Hematopoietic multipotent progenitor cell (in vitro differentiated cells): ENCODE data around the gene UPK3B. TPM values are rescaled to one million over a fixed set of nuclear protein-coding genes. Genes with fewer than 3 reads are reported as not detected.
"Not testable (repeated sequence)": the region's sequence is repeated elsewhere in the genome, so short reads cannot be mapped to it uniquely, and the experiment has no call there.

Experiments used
- DNase-seq, 3 donors: peaks; one replicate each; pipeline ENCODE4 v3.0.0-alpha.2; 2011 to 2015; ENCODE audit warnings: low read depth in 2 of 3, low spot score in 2 of 3
- total RNA-seq: library from RNA; depleted of rRNA; stranded (reverse); fragments of >200 nt; gene quantifications from one replicate; pipeline ENCODE4 v1.2.3, GENCODE V29; 2012

Gene UPK3B
- total RNA-seq = 1.1 TPM

DNA sequence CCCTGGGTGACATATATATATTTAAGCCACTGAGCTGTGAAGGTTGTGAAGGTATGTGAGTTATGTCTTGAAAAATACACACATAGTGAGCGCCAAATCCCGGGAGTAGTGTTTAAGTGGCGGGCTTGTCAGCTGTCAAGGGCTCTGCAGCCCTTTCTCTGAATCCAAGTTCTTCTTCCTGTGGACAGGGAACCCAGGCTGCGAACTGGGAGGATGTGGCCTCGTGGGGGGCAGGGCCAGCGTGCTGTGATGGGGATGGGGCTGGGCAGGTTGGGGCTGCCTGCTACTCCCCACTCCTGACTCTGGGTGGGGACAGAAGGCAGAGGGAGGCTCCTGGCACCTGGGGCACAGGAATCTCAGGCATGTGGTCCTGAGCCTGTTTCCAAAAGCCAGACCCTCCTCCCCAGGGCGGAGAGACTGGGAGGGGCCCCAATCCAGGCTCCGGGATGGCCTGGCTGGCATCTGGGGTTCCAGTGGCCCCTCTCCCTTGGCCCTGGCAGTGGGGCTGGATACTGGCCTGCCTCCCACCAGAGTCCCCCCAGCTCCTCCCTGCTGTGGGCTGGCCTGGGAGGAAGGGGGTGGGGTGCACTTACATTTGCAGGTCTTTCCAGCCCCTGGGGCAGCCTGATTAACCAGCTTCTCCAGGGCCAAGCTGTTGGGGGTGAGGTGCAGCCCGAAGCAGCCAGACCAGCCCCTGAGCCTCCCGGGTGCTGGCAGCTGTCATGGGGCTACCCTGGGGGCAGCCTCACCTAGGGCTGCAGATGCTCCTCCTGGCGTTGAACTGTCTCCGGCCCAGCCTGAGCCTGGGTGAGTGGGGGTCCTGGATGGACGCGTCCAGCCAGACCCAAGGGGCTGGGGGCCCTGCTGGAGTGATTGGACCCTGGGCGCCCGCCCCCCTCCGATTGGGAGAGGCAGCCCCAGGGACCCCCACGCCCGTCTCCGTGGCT is at the start of gene UPK3B:
UPK3B (plus strand) TSS at position 622 of the 947 bp plus-strand sequence; CDS start at position 723, 101 bp downstream.
- DNase-seq = no peak

DNA sequence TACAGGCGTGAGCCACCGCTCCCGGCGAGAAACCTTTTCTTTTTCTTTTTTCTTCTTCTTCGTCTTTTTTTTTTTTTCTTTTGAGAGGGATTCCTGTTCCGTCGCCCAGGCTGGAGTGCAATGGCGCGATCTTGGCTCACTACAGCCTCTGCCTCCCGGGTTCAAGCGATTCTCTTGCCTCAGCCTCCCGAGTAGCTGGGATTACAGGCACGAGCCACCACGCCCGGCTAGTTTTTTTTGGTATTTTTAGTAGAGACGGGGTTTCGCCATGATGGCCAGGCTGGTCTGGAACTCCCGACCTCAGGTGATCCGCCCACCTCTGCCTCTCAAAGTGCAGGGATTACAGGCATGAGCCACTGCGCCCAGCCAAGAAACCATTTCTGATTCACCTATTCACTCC is 49.6 kb upstream of the UPK3B start:
- not testable (repeated sequence) for DNase-seq

DNA sequence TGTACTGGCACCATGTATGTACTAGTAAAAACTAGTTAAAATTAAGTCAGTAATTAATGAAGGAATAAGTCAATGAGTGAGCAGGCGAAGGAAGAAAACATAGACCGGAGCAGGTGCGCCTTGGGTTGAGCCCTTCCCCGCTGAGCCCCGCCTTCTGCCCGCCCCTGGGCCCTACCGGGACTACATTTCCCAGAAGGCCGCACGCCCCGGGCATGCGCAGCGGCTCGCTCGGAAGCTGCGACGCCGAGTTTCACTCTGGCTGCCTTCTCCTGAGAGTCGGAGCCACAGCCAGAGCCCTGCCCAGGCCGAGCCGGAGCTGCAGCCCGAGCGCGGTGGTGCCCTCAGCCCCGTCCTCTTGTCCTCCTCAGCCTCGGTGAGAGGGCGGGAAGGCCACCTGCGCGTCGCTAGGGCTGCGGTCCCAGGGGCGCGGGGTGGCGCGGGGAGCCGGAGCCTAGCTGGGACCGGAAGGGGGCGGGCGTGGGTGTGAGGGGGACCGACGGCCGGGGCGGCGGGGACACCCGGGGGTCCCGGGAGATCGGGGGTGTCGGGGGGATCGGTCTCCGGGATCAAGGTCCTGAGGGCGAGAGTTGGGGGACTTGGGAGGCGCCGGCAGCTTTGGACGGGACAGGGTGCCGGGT is 48.8 kb upstream of the UPK3B start, which contains the start of gene DTX2:
DTX2 (plus strand) TSS at position 246 of the 638 bp plus-strand sequence. CDS start 18,801 bp downstream, outside the sequence.
- not testable (repeated sequence) for DNase-seq

DNA sequence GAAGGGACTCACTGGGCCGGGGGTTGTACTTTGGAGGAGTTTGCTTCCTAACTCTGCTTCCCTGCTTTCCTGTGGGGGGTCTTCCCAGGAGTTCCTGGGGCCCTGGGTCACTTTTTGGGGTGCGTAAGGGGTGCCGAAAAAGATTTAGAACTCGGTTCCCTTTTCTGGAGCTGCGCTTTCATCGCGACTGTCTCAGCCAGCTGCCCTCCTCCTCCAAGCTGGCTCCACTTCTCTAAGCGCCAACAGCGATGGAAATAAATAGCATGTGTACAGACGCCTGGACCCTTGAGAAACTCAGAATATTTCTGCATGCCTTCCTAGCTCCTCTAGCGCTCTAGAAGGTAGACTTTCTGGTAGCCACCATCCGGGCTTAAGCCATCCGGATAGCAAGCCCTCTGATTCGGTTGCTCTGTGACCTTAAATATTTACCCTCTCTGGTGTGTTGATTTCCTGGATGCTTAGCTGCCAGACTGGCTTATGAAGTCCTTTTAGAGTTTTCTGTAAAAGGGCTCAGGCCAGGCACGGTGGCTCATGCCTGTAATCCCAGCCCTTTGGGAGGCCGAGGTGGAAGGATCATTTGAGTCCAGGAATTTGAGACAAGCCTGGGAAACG is 48.0 kb upstream of the UPK3B start:
- DNase-seq = not testable (repeated sequence)

DNA sequence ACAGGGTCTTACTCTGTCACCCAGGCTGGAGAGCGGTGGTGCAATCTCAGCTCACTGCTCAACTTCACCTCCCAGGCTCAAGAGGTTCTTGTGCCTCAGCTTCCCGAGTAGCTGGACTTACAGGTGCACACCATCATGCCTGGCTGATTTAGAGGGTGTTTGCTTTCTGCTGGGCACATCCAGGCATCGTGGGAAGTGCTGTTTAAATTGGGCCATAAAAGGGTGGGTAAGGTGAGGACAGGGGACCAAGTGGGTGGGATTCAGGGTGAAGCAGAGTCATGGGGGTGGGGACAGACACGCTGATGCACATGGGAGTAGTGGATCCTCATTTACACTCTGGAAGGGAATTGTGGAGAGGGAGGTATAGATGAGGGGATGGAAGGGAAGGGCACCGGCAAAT is 45.4 kb upstream of the UPK3B start:
- not testable (repeated sequence) for DNase-seq

DNA sequence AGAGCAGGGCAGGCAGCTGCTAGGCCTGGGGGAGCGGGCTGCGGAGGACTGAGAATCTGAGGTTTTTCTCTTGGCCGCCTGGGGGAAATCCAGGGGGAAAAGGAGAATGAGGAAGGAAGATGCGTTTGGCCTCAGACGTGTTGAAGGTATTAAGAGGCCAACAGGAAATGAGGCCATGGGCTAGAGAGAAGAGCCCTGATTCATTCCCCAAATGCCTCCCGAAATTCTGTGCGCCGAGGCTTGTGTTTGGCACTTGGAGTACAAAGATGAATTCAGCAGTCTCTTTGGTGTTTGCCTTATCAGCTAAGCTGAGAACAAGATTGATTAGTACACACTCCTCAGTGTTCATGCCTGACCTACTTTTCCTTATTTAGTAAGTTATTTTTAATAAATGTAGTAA is 44.4 kb upstream of the UPK3B start:
- not testable (repeated sequence) for DNase-seq

DNA sequence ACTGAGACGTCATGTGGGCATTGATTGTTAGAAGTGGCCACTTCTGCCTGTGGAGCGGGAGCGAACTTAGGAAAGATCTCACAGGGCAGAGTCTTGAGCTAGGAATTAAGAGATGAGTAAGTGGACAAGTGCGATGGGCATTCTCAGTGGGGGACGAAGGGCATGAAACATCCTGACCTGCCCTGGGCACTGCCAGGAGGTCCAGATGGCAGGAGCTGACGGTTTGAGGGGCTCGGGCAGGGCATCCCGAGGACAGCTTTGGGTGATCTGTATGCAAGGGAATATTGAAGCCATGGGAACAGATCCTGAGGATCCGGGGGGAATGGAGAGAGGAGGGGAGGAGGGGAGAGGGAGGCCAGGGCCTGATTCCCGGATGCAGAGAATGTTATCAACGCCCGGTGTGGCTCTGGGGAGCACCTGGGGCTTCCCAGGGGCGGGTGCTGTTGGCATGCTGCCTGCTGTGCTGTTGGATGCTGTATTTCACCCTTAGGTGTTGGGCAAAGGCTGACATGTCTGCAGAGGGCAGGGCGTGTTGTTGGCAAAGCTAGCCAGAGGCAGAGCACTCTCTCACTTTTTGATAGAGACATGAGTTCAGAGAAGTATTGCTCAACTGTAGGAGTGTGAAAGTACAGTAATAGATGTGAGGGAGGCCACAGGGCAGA is 42.5 kb upstream of the UPK3B start:
- DNase-seq = not testable (repeated sequence)

DNA sequence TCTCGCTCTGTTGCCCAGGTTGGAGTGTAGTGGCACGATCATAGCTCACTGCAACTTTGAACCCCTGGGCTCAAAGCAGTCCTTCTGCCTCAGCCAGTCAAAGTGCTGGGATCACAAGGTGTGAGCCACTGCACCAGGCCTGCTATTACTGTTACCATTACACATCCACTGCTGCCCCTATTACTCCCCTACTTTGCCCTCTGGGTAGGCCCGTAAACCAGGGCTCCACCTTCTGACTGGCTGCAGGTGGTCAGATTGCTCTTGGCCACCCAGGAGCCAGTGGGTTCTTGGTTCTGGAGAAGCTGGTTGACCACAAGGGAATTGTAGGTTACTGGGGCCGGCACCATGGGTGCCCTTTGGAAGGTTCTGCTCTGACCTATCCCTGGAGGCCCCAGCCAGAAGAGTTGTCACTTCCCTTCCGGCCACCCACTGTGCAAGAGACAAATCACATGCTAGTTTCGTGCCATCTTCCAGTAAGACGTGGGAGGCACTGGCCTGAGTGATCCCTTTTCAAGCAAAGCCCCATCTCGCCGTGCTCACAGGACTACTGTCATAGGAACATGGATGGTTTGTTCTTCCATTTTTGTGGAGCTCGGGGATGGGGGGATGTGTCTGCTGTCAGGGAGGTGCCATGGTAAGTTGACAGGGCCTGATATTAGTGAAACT is 38.7 kb upstream of the UPK3B start:
- DNase-seq = not testable (repeated sequence)

DNA sequence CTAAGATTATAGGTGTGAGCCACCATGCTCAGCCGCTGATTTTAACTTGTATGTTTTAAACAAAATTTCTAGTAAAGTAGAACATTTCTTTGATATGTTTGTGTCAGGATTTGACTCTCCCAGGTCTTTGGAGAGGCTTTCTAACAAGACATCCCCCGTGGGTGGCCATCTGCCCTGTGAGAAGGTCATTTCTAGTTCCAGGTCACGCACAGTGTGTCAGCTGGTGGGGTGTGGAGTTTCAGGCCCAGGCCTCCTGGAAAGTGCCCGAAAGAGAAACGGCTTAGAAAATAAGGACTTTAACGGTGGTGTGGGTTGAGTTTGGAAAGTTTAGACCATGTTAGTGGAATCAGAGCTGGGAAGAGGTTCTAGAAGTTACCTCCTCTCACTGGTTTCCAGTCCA is 37.3 kb upstream of the UPK3B start:
- DNase-seq = not testable (repeated sequence)

DNA sequence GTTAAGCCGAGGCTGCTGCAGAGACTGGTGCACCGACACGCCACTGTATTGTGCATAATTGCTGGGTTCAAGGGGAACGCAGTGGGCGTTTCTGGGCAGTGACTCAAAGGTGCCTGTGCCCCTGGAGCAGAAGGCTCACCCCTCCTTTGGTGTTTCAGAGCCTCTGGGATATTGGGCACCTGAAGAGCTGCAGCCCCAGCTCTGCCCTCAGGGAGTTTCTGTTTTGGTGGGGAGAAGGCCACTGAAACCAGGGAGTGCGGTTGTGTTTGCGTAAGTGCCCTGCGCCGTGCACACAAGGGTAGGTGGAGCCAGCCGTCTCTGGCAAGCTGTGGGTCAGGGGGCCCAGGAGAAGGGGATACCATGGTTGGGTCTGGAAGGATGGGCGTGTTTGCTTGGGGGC is 34.1 kb upstream of the UPK3B start:
- DNase-seq = not testable (repeated sequence)

DNA sequence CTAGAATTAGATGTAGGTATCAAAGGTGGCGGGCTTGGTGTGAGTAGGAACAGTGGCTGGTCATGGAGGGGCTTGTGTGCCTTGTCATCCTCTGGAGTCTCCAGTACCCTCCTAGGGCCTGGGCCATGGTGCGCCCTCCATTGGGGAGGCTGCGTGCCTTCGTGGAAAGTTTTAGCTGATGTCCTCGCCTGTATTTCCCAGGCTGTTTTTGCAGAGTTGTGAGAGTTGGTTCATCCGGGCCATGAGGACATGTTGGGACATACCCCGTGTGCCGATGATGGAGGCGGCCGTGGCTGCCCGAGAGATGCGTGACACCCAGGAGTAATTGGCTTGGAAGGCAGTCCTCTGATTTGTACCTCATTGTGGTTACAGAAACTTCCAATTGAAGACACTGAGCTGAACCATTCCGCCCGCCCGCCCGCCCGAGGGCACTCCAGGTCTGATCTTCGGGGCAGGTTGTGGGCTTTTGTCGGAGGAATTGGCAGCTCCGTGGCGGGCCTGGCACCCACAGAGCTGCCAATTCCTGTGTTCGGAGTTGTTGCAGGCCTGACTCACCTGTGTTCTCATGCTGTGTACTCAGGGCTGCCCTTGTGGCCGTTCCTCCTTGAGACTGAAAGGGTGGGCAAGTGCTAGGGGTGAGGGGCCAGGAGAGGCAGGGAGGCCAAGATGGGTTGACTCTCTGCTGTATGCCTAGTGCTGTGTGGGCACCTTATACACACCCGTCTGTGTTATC is 33.4 kb upstream of the UPK3B start:
- DNase-seq = not testable (repeated sequence)

DNA sequence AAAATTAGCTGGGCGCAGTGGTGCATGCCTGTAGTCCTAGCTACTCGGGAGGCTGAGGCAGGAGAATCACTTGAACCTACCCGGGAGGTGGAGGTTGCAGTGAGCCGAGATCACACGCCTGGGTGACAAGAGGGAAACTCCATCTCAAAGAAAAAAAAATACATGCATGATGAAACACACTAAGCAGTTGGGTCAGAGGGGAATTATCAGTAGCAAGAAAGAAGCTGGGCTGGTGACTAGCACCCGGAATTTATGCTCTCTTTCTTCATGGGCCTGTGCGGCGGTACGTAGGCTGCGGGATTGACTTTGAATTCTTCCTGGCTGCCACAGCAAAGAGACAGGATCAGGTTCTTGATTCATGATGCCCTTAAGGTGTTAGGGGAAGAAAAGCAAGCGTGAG is 30.7 kb upstream of the UPK3B start:
- DNase-seq = not testable (repeated sequence)

DNA sequence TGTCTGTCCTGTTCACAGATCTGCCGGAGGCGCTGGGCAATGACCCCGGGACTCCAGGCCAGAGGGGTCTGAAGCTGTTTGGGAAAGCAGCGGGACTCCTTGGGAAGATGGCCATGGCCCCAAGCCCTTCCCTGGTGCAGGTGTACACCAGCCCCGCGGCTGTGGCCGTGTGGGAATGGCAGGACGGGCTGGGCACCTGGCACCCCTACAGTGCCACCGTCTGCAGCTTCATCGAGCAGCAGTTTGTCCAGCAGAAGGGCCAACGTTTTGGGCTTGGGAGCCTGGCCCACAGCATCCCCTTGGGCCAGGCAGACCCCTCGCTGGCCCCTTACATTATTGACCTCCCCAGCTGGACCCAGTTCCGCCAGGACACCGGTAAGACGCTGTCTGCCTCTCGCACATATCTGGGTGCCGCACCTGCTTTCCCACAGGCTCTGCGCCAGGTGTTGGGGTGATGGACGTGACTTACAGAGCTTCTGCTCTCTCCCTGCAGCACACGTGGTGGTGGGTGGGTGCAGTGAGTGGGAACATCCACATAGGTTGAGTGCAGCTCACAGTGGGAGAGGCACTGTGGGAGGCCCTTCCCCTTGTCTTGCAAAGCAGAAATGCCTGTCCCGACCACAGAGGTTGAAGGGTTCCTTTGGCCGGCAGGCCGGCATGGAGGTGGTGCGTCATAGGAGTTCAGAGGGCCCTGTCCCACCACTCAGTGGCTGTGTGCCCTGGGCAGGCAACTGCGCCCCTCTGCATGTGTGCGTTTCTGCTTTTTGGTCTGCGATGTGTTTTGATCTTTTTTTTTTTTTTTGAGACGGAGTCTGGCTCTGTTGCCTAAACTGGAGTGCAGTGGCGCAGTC is 29.7 kb upstream of the UPK3B start:
- not testable (repeated sequence) for DNase-seq

DNA sequence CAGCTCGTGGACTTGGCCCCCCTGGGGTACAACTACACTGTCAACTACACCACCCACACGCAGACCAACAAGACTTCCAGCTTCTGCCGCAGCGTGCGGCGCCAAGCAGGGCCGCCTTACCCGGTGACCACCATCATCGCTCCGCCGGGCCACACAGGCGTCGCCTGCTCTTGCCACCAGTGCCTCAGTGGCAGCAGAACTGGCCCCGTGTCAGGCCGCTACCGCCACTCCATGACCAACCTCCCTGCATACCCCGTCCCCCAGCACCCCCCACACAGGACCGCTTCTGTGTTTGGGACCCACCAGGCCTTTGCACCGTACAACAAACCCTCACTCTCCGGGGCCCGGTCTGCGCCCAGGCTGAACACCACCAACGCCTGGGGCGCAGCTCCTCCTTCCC is 27.7 kb upstream of the UPK3B start:
- DNase-seq = not testable (repeated sequence)

DNA sequence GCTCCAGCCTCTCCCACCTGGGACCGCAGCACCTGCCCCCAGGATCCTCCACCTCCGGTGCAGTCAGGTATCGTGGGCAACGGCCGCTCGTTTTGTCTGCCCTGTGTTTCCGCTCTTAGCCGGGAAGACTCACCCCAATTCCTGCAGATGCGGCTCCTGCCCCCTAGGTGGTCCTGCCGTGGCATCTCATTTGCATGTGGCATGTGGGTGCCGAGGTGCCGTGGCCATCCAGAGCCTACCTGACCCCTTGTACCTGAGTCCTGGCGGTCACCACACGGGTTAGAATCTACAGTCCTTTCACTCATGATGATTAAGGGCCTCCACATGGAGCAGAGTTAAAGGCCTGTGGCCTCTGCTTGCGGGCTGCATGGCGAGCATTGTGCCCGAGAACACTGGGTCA is 27.3 kb upstream of the UPK3B start:
- not testable (repeated sequence) for DNase-seq

DNA sequence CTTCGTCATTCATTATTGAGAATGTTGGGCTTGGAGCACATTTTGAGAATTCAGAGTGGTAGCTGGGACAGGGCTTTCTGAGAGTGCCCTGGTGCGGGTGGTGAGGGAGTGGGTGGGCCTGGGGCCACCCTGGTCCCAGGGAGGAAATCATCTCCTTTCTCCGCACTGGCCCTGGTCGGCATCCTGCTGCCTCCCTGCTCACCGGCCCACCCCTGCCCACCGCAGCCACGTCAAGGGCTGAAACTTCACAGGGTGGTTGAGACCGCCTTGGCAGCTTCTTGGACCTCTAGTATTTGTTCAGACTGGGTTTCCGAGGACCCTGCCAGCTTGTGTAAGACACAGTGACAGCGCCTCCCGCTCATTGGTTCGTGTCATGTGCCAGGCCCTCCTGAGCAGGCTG is 25.9 kb upstream of the UPK3B start:
- DNase-seq = not testable (repeated sequence)

DNA sequence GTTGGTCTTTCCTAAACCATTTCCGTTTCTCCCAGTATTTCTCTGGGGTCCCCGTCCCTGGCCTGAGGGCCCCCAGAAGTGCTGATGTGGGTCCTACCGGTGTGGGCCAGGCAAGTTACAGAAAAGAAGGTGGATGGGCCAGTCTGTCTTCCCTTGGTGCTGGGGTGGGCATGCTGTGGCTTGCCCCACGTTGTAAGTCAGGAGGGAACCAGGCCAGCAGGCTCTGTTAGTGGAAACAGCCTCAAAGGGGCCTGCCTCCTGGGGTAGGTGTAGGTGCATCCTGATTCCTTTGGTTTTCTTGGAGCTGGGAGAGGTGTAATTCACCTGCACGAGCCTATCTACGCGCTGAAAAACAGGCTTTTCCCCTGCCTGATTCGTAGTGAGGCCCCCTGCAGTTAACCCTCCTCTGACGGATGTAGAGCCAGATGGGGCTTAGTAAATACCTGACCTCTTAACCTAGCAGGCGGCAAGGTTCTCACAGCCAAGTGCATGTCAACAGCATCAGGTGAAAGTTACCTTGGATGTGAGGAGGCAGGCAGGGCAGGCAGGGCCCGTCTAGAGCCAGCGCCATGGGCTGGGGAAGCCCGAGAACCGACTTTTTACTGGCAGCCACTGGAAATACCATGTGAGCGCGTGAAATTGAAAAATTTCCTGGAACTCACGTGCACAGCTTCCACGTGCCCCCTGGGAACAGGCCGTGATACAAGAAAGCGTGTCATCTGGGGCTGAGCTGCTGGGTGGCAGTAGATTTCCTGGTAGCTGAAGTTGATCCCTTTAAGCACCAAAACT is 24.3 kb upstream of the UPK3B start:
- not testable (repeated sequence) for DNase-seq

DNA sequence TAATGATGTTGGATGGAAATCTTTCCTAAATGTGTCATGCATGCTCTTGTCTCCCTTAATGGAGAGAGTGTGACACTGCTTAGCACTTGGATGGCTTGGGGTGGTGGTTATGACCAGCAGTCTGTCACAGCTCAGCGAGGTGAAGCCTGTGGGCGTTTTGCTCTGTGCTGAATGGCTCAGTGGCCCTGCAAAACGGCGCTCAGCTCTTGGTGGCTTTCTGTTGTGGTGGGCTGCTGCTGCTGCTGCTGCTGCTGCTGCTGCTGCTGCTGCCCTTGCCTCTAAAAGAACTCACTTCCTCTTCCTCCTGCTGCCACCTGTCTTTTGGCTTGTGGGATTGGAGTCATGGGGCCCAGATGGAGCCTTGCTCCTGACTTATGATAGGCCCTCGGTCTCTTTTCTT is 23.7 kb upstream of the UPK3B start:
- DNase-seq = not testable (repeated sequence)
